Esophagus squamous epithelium (tissue), 4 donors: Measurements from ENCODE around the gene MELK.

Experiments used
- CTCF ChIP-seq, 6 experiments: fragments of 450-650 bp in 4 of 6; fragments of 200-600 bp in 2 of 6; sonication (generic) in 2 of 6; IDR thresholded peaks; one replicate each; pipeline ENCODE4 v1.5.1; 2016 to 2019; ENCODE audit warnings: antibody characterized with exemption in 6 of 6, mild to moderate bottlenecking in 4 of 6, moderate library complexity in 4 of 6
- POLR2A ChIP-seq, 4 donors: fragments of 450-650 bp; IDR thresholded peaks; one replicate each; pipeline ENCODE4 v1.6.1; 2017; ENCODE audit warnings: antibody characterized with exemption in 4 of 4, mild to moderate bottlenecking in 4 of 4, moderate library complexity in 3 of 4

- no peak for TF ChIP-seq POLR2A (IDR thresholded peaks at IDR 0.05)
- TF ChIP-seq CTCF (IDR thresholded peaks at IDR 0.05) = no peak
These were observed 149.3 kb downstream of the MELK start for GRCh38 chr9:36721846-36722588.
